ENCODE measurements around the gene ANGEL2. TPM values are rescaled to one million over a fixed set of nuclear protein-coding genes. Genes with fewer than 3 reads are reported as not detected.

The ANGEL2 gene
- total RNA-seq (10 to 100 TPM; 41.2 to 42.5 TPM), polyA plus RNA-seq (32.1 TPM)

GRCh38 chr1:213015099-213016050 is at the start of gene ANGEL2:
TSS of gene ANGEL2 (minus strand) at chr1:213015867. CDS start at chr1:213015671, 196 bp downstream.
- H3K9me3 Mint-ChIP-seq: no peaks in the 10 kb centered on the region

GRCh38 chr1:213061263-213061662 is 45.6 kb upstream of the ANGEL2 start:
- ChIA-PET POLR2A (no interaction called here), CTCF (interaction anchor here (0.8 kb wide), 1 partner anchor 10 kb away, joined by 3 read pairs; no protein-coding TSS in a partner anchor)

More at GRCh38 chr1:213015099-213016050, at the start of gene ANGEL2:
- Mint-ChIP-seq H3K36me3 (peaks cover 0 to 33% (median 5%) of the 10 kb centered on the region in 3 donors), H3K4me1 (peaks cover 38 to 49% (median 47%) of the 10 kb centered on the region in 3 donors), H3K27ac (peak within 1 kb of the TSS; percentile 82 to 100 (median 99)), H3K27me3 (peaks cover 0 to 1% of the 10 kb centered on the region in 2 donors), H3K4me3 (peak within 1 kb of the TSS; percentile 93 to 100 (median 98))
- ChIA-PET POLR2A (interaction anchor here (0.7 to 1.6 kb wide), 3 partner anchors 53 to 729 kb away, joined by 3 to 5 read pairs (median 4); no protein-coding TSS in a partner anchor), CTCF (no interaction called here)
- DNase-seq: peak; percentile 90 to 98 (median 94)
- H3K4me3 ChIP-seq (ENCODE audit: low read length): peak within 1 kb of the TSS; percentile 80
- peak within 1 kb of the TSS; percentile 78 for H3K27ac ChIP-seq (ENCODE audit: low read depth, low read length)
- H3K27me3 ChIP-seq (ENCODE audit: insufficient read depth, low read length, poor library complexity, severe bottlenecking): no peaks in the 10 kb centered on the region
- H3K36me3 ChIP-seq (ENCODE audit: insufficient read depth, low read length): no peaks in the 10 kb centered on the region
- H3K4me1 ChIP-seq (ENCODE audit: insufficient read depth, low read length): peaks cover 13% of the 10 kb centered on the region
- H3K9me3 ChIP-seq (ENCODE audit: low read length): no peaks in the 10 kb centered on the region

GRCh38 chr1:213060836-213061235 is 45.2 kb upstream of the ANGEL2 start:
- H3K27ac Mint-ChIP-seq: no peak overlapping the region
- CTCF ChIA-PET: no interaction called here
- H3K36me3 Mint-ChIP-seq: peaks cover 2 to 4% (median 3%) of the 10 kb centered on the region in 3 donors
- POLR2A ChIA-PET: no interaction called here
- H3K27me3 Mint-ChIP-seq: peaks cover 0 to 1% of the 10 kb centered on the region in 2 donors
- H3K4me3 ChIP-seq (ENCODE audit: low read length): no peak overlapping the region
- no peaks in the 10 kb centered on the region for H3K4me1 ChIP-seq (ENCODE audit: insufficient read depth, low read length)
- DNase-seq: no peak
- peaks cover 12 to 35% (median 18%) of the 10 kb centered on the region in 3 donors for H3K4me1 Mint-ChIP-seq
- no peaks in the 10 kb centered on the region for H3K27me3 ChIP-seq (ENCODE audit: insufficient read depth, low read length, poor library complexity, severe bottlenecking)
- H3K9me3 ChIP-seq (ENCODE audit: low read length): no peaks in the 10 kb centered on the region
- no peak overlapping the region for H3K27ac ChIP-seq (ENCODE audit: low read depth, low read length)
- no peaks in the 10 kb centered on the region for H3K9me3 Mint-ChIP-seq
- H3K4me3 Mint-ChIP-seq: no peak overlapping the region
- H3K36me3 ChIP-seq (ENCODE audit: insufficient read depth, low read length): no peaks in the 10 kb centered on the region

More at GRCh38 chr1:213061263-213061662, 45.6 kb upstream of the ANGEL2 start:
- peaks cover 2 to 4% (median 3%) of the 10 kb centered on the region in 3 donors for H3K36me3 Mint-ChIP-seq
- Histone ChIP-seq H3K9me3 (ENCODE audit: low read length) (no peaks in the 10 kb centered on the region), H3K4me3 (ENCODE audit: low read length) (no peak overlapping the region), H3K27me3 (ENCODE audit: insufficient read depth, low read length, poor library complexity, severe bottlenecking) (no peaks in the 10 kb centered on the region), H3K4me1 (ENCODE audit: insufficient read depth, low read length) (no peaks in the 10 kb centered on the region), H3K27ac (ENCODE audit: low read depth, low read length) (no peak overlapping the region), H3K36me3 (ENCODE audit: insufficient read depth, low read length) (no peaks in the 10 kb centered on the region)
- peaks cover 0 to 2% of the 10 kb centered on the region in 2 donors for H3K27me3 Mint-ChIP-seq
- H3K9me3 Mint-ChIP-seq: no peaks in the 10 kb centered on the region
- no peak overlapping the region for H3K4me3 Mint-ChIP-seq
- DNase-seq: no peak
- no peak overlapping the region for H3K27ac Mint-ChIP-seq
- peaks cover 12 to 30% (median 15%) of the 10 kb centered on the region in 3 donors for H3K4me1 Mint-ChIP-seq

- H3K9me3 ChIP-seq (ENCODE audit: low read length): no peaks in the 10 kb centered on the region
- H3K36me3 Mint-ChIP-seq: peaks cover 0 to 3% (median 1%) of the 10 kb centered on the region in 3 donors
- H3K36me3 ChIP-seq (ENCODE audit: insufficient read depth, low read length): no peaks in the 10 kb centered on the region
- H3K4me1 ChIP-seq (ENCODE audit: insufficient read depth, low read length): no peaks in the 10 kb centered on the region
- DNase-seq: no peak
- H3K9me3 Mint-ChIP-seq: no peaks in the 10 kb centered on the region
- no peaks in the 10 kb centered on the region for H3K27me3 ChIP-seq (ENCODE audit: insufficient read depth, low read length, poor library complexity, severe bottlenecking)
- no peak overlapping the region for H3K27ac ChIP-seq (ENCODE audit: low read depth, low read length)
- no peak overlapping the region for H3K4me3 ChIP-seq (ENCODE audit: low read length)
- POLR2A ChIA-PET: no interaction called here
- H3K27me3 Mint-ChIP-seq: no peaks in the 10 kb centered on the region
- CTCF ChIA-PET: no interaction called here
- no peak overlapping the region for H3K4me3 Mint-ChIP-seq
- no peak overlapping the region for H3K27ac Mint-ChIP-seq
- peaks cover 20 to 35% (median 32%) of the 10 kb centered on the region in 3 donors for H3K4me1 Mint-ChIP-seq
Observed at GRCh38 chr1:213057264-213058059, 41.8 kb upstream of the ANGEL2 start.

- ChIA-PET CTCF (no interaction called here), POLR2A (no interaction called here)
- no peaks in the 10 kb centered on the region for H3K36me3 ChIP-seq (ENCODE audit: insufficient read depth, low read length)
- Mint-ChIP-seq H3K27ac (no peak overlapping the region), H3K4me1 (peaks cover 26 to 39% (median 35%) of the 10 kb centered on the region in 3 donors), H3K27me3 (peaks cover 0 to 2% of the 10 kb centered on the region in 2 donors), H3K36me3 (peaks cover 1 to 6% (median 4%) of the 10 kb centered on the region in 3 donors), H3K4me3 (no peak overlapping the region), H3K9me3 (peaks cover 0 to 1% (median 0%) of the 10 kb centered on the region in 5 donors)
- no peak overlapping the region for H3K4me3 ChIP-seq (ENCODE audit: low read length)
- H3K4me1 ChIP-seq (ENCODE audit: insufficient read depth, low read length): peaks cover 10% of the 10 kb centered on the region
- no peak overlapping the region for H3K27ac ChIP-seq (ENCODE audit: low read depth, low read length)
- no peaks in the 10 kb centered on the region for H3K9me3 ChIP-seq (ENCODE audit: low read length)
- DNase-seq: no peak
- H3K27me3 ChIP-seq (ENCODE audit: insufficient read depth, low read length, poor library complexity, severe bottlenecking): no peaks in the 10 kb centered on the region
Observed at GRCh38 chr1:213055767-213056166, 40.1 kb upstream of the ANGEL2 start.

GRCh38 chr1:213054733-213055591 is 39.3 kb upstream of the ANGEL2 start:
- peaks cover 34 to 47% (median 43%) of the 10 kb centered on the region in 3 donors for H3K4me1 Mint-ChIP-seq
- peaks cover 1 to 9% (median 9%) of the 10 kb centered on the region in 3 donors for H3K36me3 Mint-ChIP-seq
- H3K27ac Mint-ChIP-seq: peak overlapping the region in 1 of 8 donors; percentile 3
- H3K9me3 ChIP-seq (ENCODE audit: low read length): no peaks in the 10 kb centered on the region
- H3K4me3 ChIP-seq (ENCODE audit: low read length): no peak overlapping the region
- CTCF ChIA-PET: no interaction called here
- peaks cover 16% of the 10 kb centered on the region for H3K4me1 ChIP-seq (ENCODE audit: insufficient read depth, low read length)
- H3K27me3 Mint-ChIP-seq: peaks cover 4 to 6% of the 10 kb centered on the region in 2 donors
- no peaks in the 10 kb centered on the region for H3K27me3 ChIP-seq (ENCODE audit: insufficient read depth, low read length, poor library complexity, severe bottlenecking)
- DNase-seq: no peak
- H3K4me3 Mint-ChIP-seq: peak overlapping the region in 1 of 7 donors; percentile 50
- POLR2A ChIA-PET: no interaction called here
- H3K36me3 ChIP-seq (ENCODE audit: insufficient read depth, low read length): no peaks in the 10 kb centered on the region
- no peak overlapping the region for H3K27ac ChIP-seq (ENCODE audit: low read depth, low read length)
- H3K9me3 Mint-ChIP-seq: peaks cover 0 to 9% (median 0%) of the 10 kb centered on the region in 5 donors

GRCh38 chr1:213054142-213054541 is 38.5 kb upstream of the ANGEL2 start:
- H3K36me3 ChIP-seq (ENCODE audit: insufficient read depth, low read length): no peaks in the 10 kb centered on the region
- peaks cover 16% of the 10 kb centered on the region for H3K4me1 ChIP-seq (ENCODE audit: insufficient read depth, low read length)
- ChIA-PET POLR2A (no interaction called here), CTCF (no interaction called here)
- DNase-seq: no peak
- no peaks in the 10 kb centered on the region for H3K27me3 ChIP-seq (ENCODE audit: insufficient read depth, low read length, poor library complexity, severe bottlenecking)
- Mint-ChIP-seq H3K27ac (no peak overlapping the region), H3K4me1 (peaks cover 34 to 47% (median 44%) of the 10 kb centered on the region in 3 donors), H3K36me3 (peaks cover 1 to 9% (median 8%) of the 10 kb centered on the region in 3 donors), H3K4me3 (no peak overlapping the region), H3K27me3 (peaks cover 6 to 9% of the 10 kb centered on the region in 2 donors), H3K9me3 (peaks cover 0 to 9% (median 0%) of the 10 kb centered on the region in 5 donors)
- no peak overlapping the region for H3K4me3 ChIP-seq (ENCODE audit: low read length)
- no peak overlapping the region for H3K27ac ChIP-seq (ENCODE audit: low read depth, low read length)
- no peaks in the 10 kb centered on the region for H3K9me3 ChIP-seq (ENCODE audit: low read length)
